Activated T-cell treated with anti-CD3 and anti-CD28 coated beads, Interleukin-2, amount 50 U/mL, for 4 hours (primary cell): ENCODE results near the gene SLC25A17. TPM values are rescaled to one million over a fixed set of nuclear protein-coding genes. Genes with fewer than 3 reads are reported as not detected.
A peak's percentile ranks its signal among the peaks of the same experiment; 100 is the strongest.
"Not testable (repeated sequence)": the region's sequence is repeated elsewhere in the genome, so short reads cannot be mapped to it uniquely, and the experiment has no call there.

ENCODE experiments used
- ATAC-seq, 2 donors: fragments of 200-7000 bp; cut with Tn5 transposase; one replicate each; pipeline ENCODE4 v1.10.0; 2021
- DNase-seq: peaks from one replicate; pipeline ENCODE4 v3.0.0-alpha.2; 2020
- H3K27me3 Mint-ChIP-seq: one replicate; pipeline ENCODE4 v1.8.0; 2021; ENCODE audit warnings: low read depth, mixed read lengths
- H3K36me3 Mint-ChIP-seq: one replicate; pipeline ENCODE4 v1.8.0; 2022; ENCODE audit warnings: mixed read lengths; ENCODE audit not compliant: insufficient read depth
- H3K4me1 Mint-ChIP-seq: one replicate; pipeline ENCODE4 v1.8.0; 2021; ENCODE audit warnings: low read depth, mixed read lengths
- H3K4me3 Mint-ChIP-seq: one replicate; pipeline ENCODE4 v1.8.0; 2021; ENCODE audit warnings: mild to moderate bottlenecking, moderate library complexity, mixed read lengths
- H3K9me3 Mint-ChIP-seq: one replicate; pipeline ENCODE4 v1.8.0; 2021; ENCODE audit warnings: mixed read lengths
- total RNA-seq, 3 donors: library from RNA; stranded (reverse); gene quantifications; one replicate each; pipeline ENCODE4 v1.2.1, GENCODE V29; 2021

The SLC25A17 gene
- total RNA-seq: 10 to 100 TPM; 30.1 to 38.4 (median 31.6) TPM

- Mint-ChIP-seq H3K4me3 (peak within 1 kb of the TSS; percentile 96), H3K36me3 (peaks cover 4% of the 10 kb centered on the region), H3K9me3 (no peaks in the 10 kb centered on the region), H3K4me1 (peaks cover 30% of the 10 kb centered on the region), H3K27me3 (no peaks in the 10 kb centered on the region)
- peak; percentile 92 to 97 for ATAC-seq
- DNase-seq: peak; percentile 85
These were observed at the start of gene SLC25A17 for GRCh38 chr22:40818747-40819598. SLC25A17 (minus strand) TSS chr22:40819346; CDS start chr22:40819248, 98 bp downstream.

DNA sequence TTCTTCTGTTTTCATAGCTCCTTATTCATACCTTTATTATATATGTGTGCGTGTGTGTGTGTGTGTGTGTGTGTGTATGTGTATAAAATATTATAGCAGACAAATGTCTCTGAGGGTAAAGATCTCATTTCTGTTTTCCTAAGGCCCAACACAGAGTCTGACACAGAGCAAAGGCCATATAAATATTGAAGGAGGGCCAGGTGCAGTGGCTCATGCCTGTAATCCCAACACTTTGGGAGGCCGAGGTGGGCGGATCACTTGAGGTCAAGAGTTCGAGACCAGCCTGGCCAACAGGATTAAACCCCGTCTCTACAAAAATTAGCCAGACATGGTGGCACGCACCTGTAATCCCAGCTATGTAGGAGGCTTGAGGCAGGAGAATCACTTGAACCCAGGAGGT, 49.2 kb upstream of the SLC25A17 start:
- not testable (repeated sequence) for H3K36me3 Mint-ChIP-seq, ATAC-seq, H3K4me3 Mint-ChIP-seq, H3K9me3 Mint-ChIP-seq, DNase-seq, H3K27me3 Mint-ChIP-seq
- peaks cover 13% of the 10 kb centered on the region for H3K4me1 Mint-ChIP-seq

DNA sequence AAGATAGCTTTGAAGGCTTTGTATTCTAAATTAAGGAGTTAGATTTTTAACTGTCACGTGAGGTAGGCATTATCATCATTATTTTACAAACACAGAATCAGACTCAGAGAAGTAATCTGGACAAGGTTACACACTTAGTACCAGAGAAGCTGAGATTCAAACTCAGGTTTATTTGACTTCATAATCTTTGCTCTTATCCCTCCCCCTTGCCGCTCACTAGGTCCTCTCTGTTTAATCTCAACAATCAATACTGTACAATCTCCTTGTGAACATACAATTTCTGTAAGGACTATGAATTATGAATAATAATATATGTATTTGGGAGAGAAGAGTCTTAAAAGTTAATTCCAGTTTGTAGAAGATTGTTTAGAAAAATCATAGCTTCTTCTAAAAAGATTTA, 48.0 kb upstream of the SLC25A17 start:
- Mint-ChIP-seq H3K27me3 (no peaks in the 10 kb centered on the region), H3K36me3 (peaks cover 13% of the 10 kb centered on the region), H3K4me1 (peaks cover 16% of the 10 kb centered on the region), H3K4me3 (no peak overlapping the region), H3K9me3 (no peaks in the 10 kb centered on the region)
- DNase-seq (no peak), ATAC-seq (no peak)

- Mint-ChIP-seq H3K4me1 (peaks cover 31% of the 10 kb centered on the region), H3K9me3 (no peaks in the 10 kb centered on the region), H3K27me3 (no peaks in the 10 kb centered on the region), H3K36me3 (peaks cover 19% of the 10 kb centered on the region), H3K4me3 (no peak overlapping the region)
- DNase-seq (no peak), ATAC-seq (no peak)
These were observed 43.4 kb upstream of the SLC25A17 start for GRCh38 chr22:40862537-40862936.

DNA sequence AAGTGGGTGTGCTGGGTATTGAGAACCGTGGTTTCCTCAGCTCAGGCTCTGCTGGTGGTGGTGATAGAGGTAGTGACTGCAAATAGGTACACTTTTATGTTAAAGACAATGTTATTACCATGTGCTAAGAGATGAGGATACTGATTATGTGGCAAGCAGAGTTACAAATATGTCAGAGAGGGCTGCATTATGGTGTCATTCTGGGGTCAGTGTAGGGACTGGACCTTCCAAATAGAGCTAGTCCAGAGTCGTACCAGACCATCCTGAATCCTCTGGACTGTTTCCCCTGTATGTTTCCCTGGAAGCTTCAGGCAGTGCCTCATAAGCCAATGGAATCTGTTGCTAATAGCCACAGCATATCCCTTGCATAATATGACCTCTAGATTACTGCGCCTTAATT, 42.9 kb upstream of the SLC25A17 start, which contains the start of gene DNAJB7:
TSS of gene DNAJB7 (minus strand) at position 101 of the 400 bp plus-strand sequence. CDS start 119 bp downstream, outside the sequence.
- H3K27me3 Mint-ChIP-seq: no peaks in the 10 kb centered on the region
- no peak for DNase-seq
- no peak within 1 kb of the TSS for H3K4me3 Mint-ChIP-seq
- no peak for ATAC-seq
- no peaks in the 10 kb centered on the region for H3K9me3 Mint-ChIP-seq
- peaks cover 34% of the 10 kb centered on the region for H3K4me1 Mint-ChIP-seq
- H3K36me3 Mint-ChIP-seq: peaks cover 21% of the 10 kb centered on the region

- Mint-ChIP-seq H3K4me1 (peaks cover 40% of the 10 kb centered on the region), H3K27me3 (no peaks in the 10 kb centered on the region), H3K4me3 (peak overlapping the region; percentile 99), H3K9me3 (no peaks in the 10 kb centered on the region), H3K36me3 (peaks cover 23% of the 10 kb centered on the region)
- DNase-seq (no peak), ATAC-seq (peak; percentile 3 to 5)
These were observed 38.2 kb upstream of the SLC25A17 start for GRCh38 chr22:40857309-40857855.

DNA sequence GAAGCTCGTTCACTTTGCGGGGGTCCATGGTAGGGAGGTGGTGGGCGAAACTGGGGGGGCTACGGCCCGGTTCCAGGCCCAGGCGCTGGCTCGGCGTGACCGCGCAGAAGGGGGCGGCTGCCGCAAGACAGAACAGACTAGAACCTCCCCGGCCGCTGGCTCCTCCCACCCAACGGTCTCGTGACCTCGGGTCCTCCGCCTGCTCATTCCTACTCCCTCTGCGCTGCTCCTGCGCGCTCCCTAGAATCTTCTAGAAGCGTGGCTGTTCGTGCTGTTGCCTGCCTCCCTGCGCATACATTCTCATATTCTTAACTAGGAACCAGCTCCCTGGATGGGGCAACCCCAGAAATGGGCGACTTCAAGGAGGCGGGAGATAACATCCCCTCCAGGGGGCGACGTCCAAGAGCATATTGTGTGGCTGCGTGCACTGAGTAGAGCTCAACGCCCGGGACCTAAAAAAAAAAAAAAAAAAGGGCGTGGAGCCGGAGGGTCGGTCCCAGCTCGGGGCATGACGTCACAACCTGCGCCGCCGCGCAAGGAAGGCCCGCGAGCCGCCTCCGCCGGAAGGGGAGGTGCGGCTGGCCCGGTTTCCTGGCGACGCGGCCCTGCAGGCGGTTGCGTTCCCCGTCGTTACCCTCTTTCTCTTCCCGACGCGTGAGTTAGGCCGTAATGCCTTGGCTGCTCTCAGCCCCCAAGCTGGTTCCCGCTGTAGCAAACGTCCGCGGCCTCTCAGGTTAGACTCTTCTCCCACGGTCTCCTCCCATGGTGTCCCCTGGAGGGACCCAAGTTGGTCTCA, 37.6 kb upstream of the SLC25A17 start, which contains the start of the genes ST13 and XPNPEP3:
TSS of gene ST13 (minus strand) at position 127 of the 796 bp plus-strand sequence. CDS start at position 28, 99 bp downstream.
TSS of gene XPNPEP3 (plus strand) at position 636 of the 796 bp plus-strand sequence. CDS start at position 670, 34 bp downstream.
- DNase-seq (peak; percentile 97), ATAC-seq (peak; percentile 95 to 97)
- Mint-ChIP-seq H3K36me3 (peaks cover 22% of the 10 kb centered on the region), H3K27me3 (no peaks in the 10 kb centered on the region), H3K4me3 (peak within 1 kb of the TSS; percentile 99), H3K4me1 (peaks cover 44% of the 10 kb centered on the region), H3K9me3 (no peaks in the 10 kb centered on the region)

GRCh38 chr22:40855979-40856512, 36.9 kb upstream of the SLC25A17 start:
- no peaks in the 10 kb centered on the region for H3K27me3 Mint-ChIP-seq

DNA sequence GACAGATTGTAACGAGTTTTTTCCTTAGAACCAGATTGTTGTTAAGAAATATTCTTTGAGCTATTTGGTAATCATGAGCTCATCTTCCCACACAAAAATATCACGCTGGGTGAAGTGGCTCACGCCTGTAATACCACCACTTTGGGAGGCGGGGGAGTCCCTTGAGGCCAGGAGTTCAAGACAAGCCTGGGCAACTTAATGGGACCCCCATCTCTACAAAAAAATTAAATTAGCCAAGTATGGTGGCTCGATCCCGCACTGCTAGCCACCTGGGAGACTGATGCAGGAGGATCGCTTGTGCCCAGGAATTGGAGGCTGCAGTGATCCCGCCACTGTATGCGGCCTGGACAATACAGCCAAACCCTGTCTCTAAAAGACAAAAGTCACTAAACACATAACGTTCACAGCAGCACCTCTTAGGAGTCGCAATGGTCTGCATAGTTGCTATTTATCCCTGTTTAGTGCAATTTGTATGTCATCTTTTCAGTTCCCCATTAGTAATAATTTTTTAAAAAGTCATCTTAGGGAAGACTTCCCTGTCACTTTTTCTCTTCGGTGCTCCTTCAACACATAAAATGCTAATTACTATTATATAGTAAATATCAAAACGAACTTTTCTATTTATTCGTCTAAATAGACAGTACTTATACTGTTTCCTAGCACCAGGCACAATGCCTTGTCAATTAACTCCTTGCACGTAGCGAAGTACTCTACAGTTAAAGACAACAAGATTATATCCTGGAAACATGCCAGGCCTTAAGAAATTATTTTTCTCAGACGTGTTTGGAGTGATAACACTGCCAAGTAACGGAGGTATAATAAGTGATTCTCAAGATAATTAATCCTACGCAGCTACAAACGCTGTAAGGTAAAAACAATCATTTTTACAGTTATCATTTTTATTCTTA, 36.2 kb upstream of the SLC25A17 start:
- Mint-ChIP-seq H3K4me1 (peaks cover 48% of the 10 kb centered on the region), H3K36me3 (peaks cover 15% of the 10 kb centered on the region), H3K27me3 (no peaks in the 10 kb centered on the region), H3K9me3 (no peaks in the 10 kb centered on the region), H3K4me3 (peak overlapping the region; percentile 99)
- ATAC-seq (no peak), DNase-seq (no peak)

More at GRCh38 chr22:40855979-40856512, 36.9 kb upstream of the SLC25A17 start:
- Mint-ChIP-seq H3K4me1 (peaks cover 48% of the 10 kb centered on the region), H3K36me3 (peaks cover 17% of the 10 kb centered on the region), H3K9me3 (no peaks in the 10 kb centered on the region), H3K4me3 (peak overlapping the region; percentile 99)
- DNase-seq (no peak), ATAC-seq (peak; percentile 13 to 20)

GRCh38 chr22:40853961-40854360, 34.8 kb upstream of the SLC25A17 start:
- Mint-ChIP-seq H3K4me1 (peaks cover 47% of the 10 kb centered on the region), H3K4me3 (peak overlapping the region; percentile 61), H3K27me3 (no peaks in the 10 kb centered on the region), H3K9me3 (no peaks in the 10 kb centered on the region), H3K36me3 (peaks cover 16% of the 10 kb centered on the region)
- ATAC-seq: no peak
- DNase-seq: no peak

- ATAC-seq (no peak), DNase-seq (no peak)
- no peaks in the 10 kb centered on the region for H3K27me3 Mint-ChIP-seq
- no peaks in the 10 kb centered on the region for H3K9me3 Mint-ChIP-seq
- H3K36me3 Mint-ChIP-seq: peaks cover 17% of the 10 kb centered on the region
- H3K4me3 Mint-ChIP-seq: peak overlapping the region; percentile 61
- H3K4me1 Mint-ChIP-seq: peaks cover 45% of the 10 kb centered on the region
These were observed 34.2 kb upstream of the SLC25A17 start for GRCh38 chr22:40853333-40853732.

GRCh38 chr22:40845816-40846215, 26.7 kb upstream of the SLC25A17 start:
- peaks cover 32% of the 10 kb centered on the region for H3K36me3 Mint-ChIP-seq
- H3K27me3 Mint-ChIP-seq, H3K4me3 Mint-ChIP-seq, DNase-seq, ATAC-seq, H3K9me3 Mint-ChIP-seq: not testable (repeated sequence)
- H3K4me1 Mint-ChIP-seq: peaks cover 14% of the 10 kb centered on the region

DNA sequence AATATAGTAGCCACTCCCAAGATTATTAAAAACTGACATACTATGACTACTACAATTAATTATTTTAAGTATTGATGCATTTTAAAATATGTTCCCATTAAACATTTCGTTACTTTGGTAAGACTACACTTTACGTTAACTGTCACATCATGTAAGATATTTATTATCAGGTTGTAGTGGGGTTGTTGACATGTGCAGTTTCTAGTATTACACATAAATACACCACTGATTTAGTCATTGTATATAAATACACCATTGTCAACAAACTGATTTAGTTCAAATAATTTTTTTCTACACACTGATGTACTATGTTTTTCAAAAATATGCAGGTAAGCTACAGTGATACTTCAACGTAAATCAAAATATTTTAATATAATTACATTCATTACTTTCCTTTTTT, 25.8 kb upstream of the SLC25A17 start:
- no peak overlapping the region for H3K4me3 Mint-ChIP-seq
- ATAC-seq (no peak), DNase-seq (no peak)
- peaks cover 36% of the 10 kb centered on the region for H3K36me3 Mint-ChIP-seq
- no peaks in the 10 kb centered on the region for H3K9me3 Mint-ChIP-seq
- H3K27me3 Mint-ChIP-seq: no peaks in the 10 kb centered on the region
- peaks cover 10% of the 10 kb centered on the region for H3K4me1 Mint-ChIP-seq
